HepG2 (cell line): ENCODE measurements around the gene DAD1. TPM values are rescaled to one million over a fixed set of nuclear protein-coding genes. Genes with fewer than 3 reads are reported as not detected.

ENCODE experiments used
- ATAC-seq: fragments of 200-7000 bp; cut with Tn5 transposase; 3 replicates; pipeline ENCODE4 v1.9.1; 2020; ENCODE audit warnings: mild to moderate bottlenecking, moderate library complexity
- BruUV-seq: library from RNA; stranded (reverse); fragments of 400-500 nt; replicated peaks from 2 replicates; lab custom pipeline; 2021; lab: Mats Ljungman, UMichigan
- CTCF ChIA-PET: fragments of 300-600 bp; formaldehyde crosslinking; extraction: SDS; loops from one replicate; lab custom pipeline; 2021; ENCODE audit warnings: low total read pairs, inconsistent platforms, low intra/inter-chr PET ratio; lab: Yijun Ruan, JAX
- POLR2A ChIA-PET: fragments of 350-600 bp; sonication (Branson Sonifier 250); formaldehyde crosslinking; loops from one replicate; lab custom pipeline; 2020; ENCODE audit warnings: antibody characterized with exemption, inconsistent platforms; lab: Yijun Ruan, JAX
- DNase-seq: peaks from one replicate; pipeline ENCODE4 v3.0.0-alpha.2; 2015; ENCODE audit warnings: low spot score
- FAIRE-seq: peaks from 3 replicates; lab custom pipeline; 2011; peaks lifted over from hg19 to GRCh38; lab: Jason Lieb, UNC
- H2AFZ ChIP-seq: one replicate; pipeline ENCODE4 v1.6.1; 2011; ENCODE audit warnings: low read length, inconsistent platforms
- H3K27ac ChIP-seq: fragments of 300-600 bp; 3 replicates; pipeline ENCODE4 v1.8.0; 2011; ENCODE audit warnings: mixed run types, mild to moderate bottlenecking, mixed read lengths, low read length, inconsistent platforms; ENCODE audit not compliant: insufficient read depth; ENCODE audit errors: extremely low read length
- H3K27me3 ChIP-seq, 2 experiments: fragments of 200-600 bp in 1 of 2; 2 replicates in 1 of 2; 3 replicates in 1 of 2; pipeline versions ENCODE4 v1.6.0 to v1.8.0; 2011; ENCODE audit warnings: low read length in 2 of 2, mild to moderate bottlenecking in 2 of 2, moderate library complexity in 2 of 2, inconsistent platforms in 1 of 2; ENCODE audit not compliant: insufficient read depth in 2 of 2, control insufficient read depth in 1 of 2
- H3K36me3 ChIP-seq, 2 experiments: fragments of 200-600 bp in 1 of 2; replicated peaks in 1 of 2; 2 replicates in 1 of 2; 3 replicates in 1 of 2; pipeline versions ENCODE4 v1.5.1 to v1.8.0; 2011; ENCODE audit warnings: low read length in 2 of 2, inconsistent platforms in 1 of 2; ENCODE audit not compliant: insufficient read depth in 2 of 2, control insufficient read depth in 1 of 2
- H3K4me1 ChIP-seq: 2 replicates; pipeline ENCODE4 v1.5.1; 2012; ENCODE audit warnings: low read length, inconsistent platforms; ENCODE audit not compliant: insufficient read depth
- H3K4me2 ChIP-seq: 2 replicates; pipeline ENCODE4 v1.6.0; 2011; ENCODE audit warnings: low read depth, low read length, inconsistent platforms
- H3K4me3 ChIP-seq, 3 experiments: fragments of 200-600 bp in 1 of 3; sonication (generic), shearing (Covaris generic) in 1 of 3; replicated peaks in 1 of 3; 2 replicates each; pipeline ENCODE4 v1.5.1; 2011 to 2016; ENCODE audit warnings: low read length in 3 of 3, inconsistent platforms in 2 of 3, low read depth in 2 of 3, mild to moderate bottlenecking in 2 of 3, control low read depth in 1 of 3, mixed read lengths in 1 of 3; ENCODE audit not compliant: insufficient read depth in 1 of 3
- H3K79me2 ChIP-seq: one replicate; pipeline ENCODE4 v1.6.1; 2011; ENCODE audit warnings: low read length, inconsistent platforms; ENCODE audit not compliant: insufficient read depth
- H3K9ac ChIP-seq: 2 replicates; pipeline ENCODE4 v1.6.0; 2011; ENCODE audit warnings: mild to moderate bottlenecking, low read depth, low read length, inconsistent platforms; ENCODE audit not compliant: insufficient read depth
- H3K9me3 ChIP-seq: 2 replicates; pipeline ENCODE4 v1.5.1; 2012; ENCODE audit warnings: mild to moderate bottlenecking, low read length
- H4K20me1 ChIP-seq: 2 replicates; pipeline ENCODE4 v1.6.0; 2011; ENCODE audit warnings: inconsistent platforms, mild to moderate bottlenecking, low read length, moderate library complexity; ENCODE audit not compliant: insufficient read depth
- AKNA ChIP-seq: sonication (generic); formaldehyde crosslinking; IDR thresholded peaks from 2 replicates; pipeline ENCODE4 v1.4.0; 2020; ENCODE audit warnings: missing genetic modification reagents, borderline replicate concordance
- CREB3 ChIP-seq: sonication (generic); formaldehyde crosslinking; IDR thresholded peaks from 2 replicates; pipeline ENCODE4 v1.5.0; 2020; ENCODE audit warnings: missing genetic modification reagents
- HOXA3 ChIP-seq: sonication (generic); formaldehyde crosslinking; IDR thresholded peaks from 2 replicates; pipeline ENCODE4 v1.5.0; 2020; ENCODE audit warnings: missing genetic modification reagents
- MAZ ChIP-seq, 2 experiments: sonication (generic) in 1 of 2; formaldehyde crosslinking in 1 of 2; IDR thresholded peaks; 2 replicates each; pipeline versions ENCODE4 v1.5.0 to v1.6.1; 2012 to 2020; ENCODE audit warnings: low read depth in 2 of 2, mild to moderate bottlenecking in 2 of 2, borderline replicate concordance in 1 of 2, improper control_type of control experiment in 1 of 2, low read length in 1 of 2, missing genetic modification reagents in 1 of 2, moderate library complexity in 1 of 2
- PLRG1 ChIP-seq: fragments of 450-650 bp; conservative IDR thresholded peaks from 2 replicates; pipeline ENCODE4 v1.6.1; 2016
- REXO4 ChIP-seq: sonication (generic); formaldehyde crosslinking; IDR thresholded peaks from 2 replicates; pipeline ENCODE4 v1.8.0; 2022; ENCODE audit warnings: missing genetic modification reagents, mild to moderate bottlenecking, borderline replicate concordance
- YY1 ChIP-seq: IDR thresholded peaks from 2 replicates; pipeline ENCODE4 v1.6.1; 2011; ENCODE audit warnings: low read length, low read depth, moderate library complexity, mild to moderate bottlenecking; ENCODE audit not compliant: insufficient read depth, insufficient replicate concordance
- ZFP90 ChIP-seq: sonication (generic); formaldehyde crosslinking; IDR thresholded peaks from 2 replicates; pipeline ENCODE4 v1.8.0; 2022; ENCODE audit warnings: missing genetic modification reagents, mild to moderate bottlenecking, inconsistent platforms, borderline replicate concordance
- ZNF335 ChIP-seq: sonication (generic); formaldehyde crosslinking; IDR thresholded peaks from 2 replicates; pipeline ENCODE4 v1.4.0; 2020; ENCODE audit warnings: missing genetic modification reagents
- ZNF451 ChIP-seq: sonication (generic); formaldehyde crosslinking; IDR thresholded peaks from 2 replicates; pipeline ENCODE4 v1.5.0; 2020; ENCODE audit warnings: mild to moderate bottlenecking, missing genetic modification reagents
- ZNF543 ChIP-seq: sonication (generic); formaldehyde crosslinking; IDR thresholded peaks from 2 replicates; pipeline ENCODE4 v1.4.0; 2020; ENCODE audit warnings: mild to moderate bottlenecking, missing genetic modification reagents
- ZNF724P ChIP-seq: sonication (generic); formaldehyde crosslinking; IDR thresholded peaks from 2 replicates; pipeline ENCODE4 v1.8.0; 2022; ENCODE audit warnings: missing genetic modification reagents, borderline replicate concordance
- WGBS: methylation state at CpG from one replicate; pipeline ENCODE4 v1.1.6; 2017; ENCODE audit warnings: low lambda C conversion rate; 5-methylcytosine and 5-hydroxymethylcytosine counted together
- in situ Hi-C: cut with HindIII; loops from 2 replicates; pipeline ENCODE4 v1.10.0; 2017; ENCODE audit warnings: low pct_unique_long_range_greater_than_20kb; ENCODE audit not compliant: extremely low pct_ligation_motif_present
- intact Hi-C: fragments of 100-400 bp; cut with micrococcal nuclease; formaldehyde crosslinking; loops from one replicate; pipeline ENCODE4 v1.10.0; 2022; ENCODE audit not compliant: unreplicated experiment
- polyA plus RNA-seq, 8 experiments: library from polyadenylated mRNA; depleted of rRNA in 3 of 8; stranded (reverse) in 7 of 8; unstranded in 1 of 8; fragments of >200 nt; fragmentation: Illumina TruSeq in 4 of 8; extraction: Trizol in 4 of 8; gene quantifications; 2 replicates each; pipeline versions ENCODE4 v1.2.1 to v1.2.3, GENCODE V29; 2011 to 2016; ENCODE audit warnings: low read depth in 4 of 8, missing spikeins in 1 of 8, mixed read lengths in 1 of 8; ENCODE audit not compliant: insufficient read depth in 1 of 8
- total RNA-seq, 5 experiments: library from RNA; depleted of rRNA; stranded (reverse); fragments of >200 nt; fragmentation: Illumina TruSeq; extraction: Trizol; gene quantifications; 2 replicates each; pipeline ENCODE4 v1.2.3, GENCODE V29; 2016; ENCODE audit warnings: low read depth in 1 of 5

The DAD1 gene
- total and polyA plus RNA-seq, 2 of the 13 experiments (the other 11 are each of a cell fraction or from before 2014, with no cell fraction given), result 558 to 626 TPM

- ATAC-seq, result no peak
- in situ Hi-C loops, result loop anchor here (25.0 kb wide), 1 partner anchor 1519 kb away; the partner anchor contains the start of genes DCAF11 and NRL
Measured at GRCh38 chr14:22593189-22593588, 4.2 kb upstream of the DAD1 start.

GRCh38 chr14:22588526-22589095 is 413 bp downstream of the DAD1 start:
- no peaks in the 10 kb centered on the region for H4K20me1 ChIP-seq
- DNase-seq, result no peak
- H3K27ac ChIP-seq, result peak overlapping the region; percentile 72
- ChIA-PET CTCF (interaction anchor here (2.3 to 2.8 kb wide), 2 partner anchors 19 to 32 kb away, joined by 16 to 21 read pairs; no protein-coding TSS in a partner anchor), POLR2A (interaction anchor here (0.8 to 4.0 kb wide), 36 partner anchors 11 to 1853 kb away, joined by 3 to 139 read pairs (median 6); partner anchors contain the start of genes ABHD4, ACIN1, C14orf119 and HAUS4)
- under 1% methylated on average over 17 of the region's 17 CpGs for whole genome bisulfite sequencing
- H3K4me2 ChIP-seq, result peak overlapping the region; percentile 84
- FAIRE-seq, result no peak
- H3K79me2 ChIP-seq, result peaks cover 48% of the 10 kb centered on the region
- H3K27me3 ChIP-seq, result peaks cover 0 to 16% of the 10 kb centered on the region in 2 experiments; a peak in 2 of 5 replicates
- peaks cover 3 to 14% of the 10 kb centered on the region in 2 experiments for H3K36me3 ChIP-seq
- H3K9ac ChIP-seq, result peak overlapping the region; percentile 90
- in situ Hi-C loops (loop anchor here (25.0 kb wide), 1 partner anchor 1524 kb away; the partner anchor contains the start of genes DCAF11 and NRL), intact Hi-C loops (loop anchor here (1.0 to 10.0 kb wide), 5 partner anchors 10 to 1856 kb away; partner anchors contain the start of genes ABHD4 and SDR39U1)
- peaks cover 56% of the 10 kb centered on the region for H3K4me1 ChIP-seq
- H3K4me3 ChIP-seq, result peak overlapping the region; percentile 85 to 92 (median 86)
- no peaks in the 10 kb centered on the region for H3K9me3 ChIP-seq
- H2AFZ ChIP-seq, result peak overlapping the region; percentile 48
- BruUV-seq, result TSS peak; percentile 81
- ATAC-seq, result no peak
- TF ChIP-seq ZNF335 (CRISPR knock-in tag), result no peak
- no peak for TF ChIP-seq ZFP90 (CRISPR knock-in tag)
- no peak for TF ChIP-seq PLRG1
- peak; percentile 11; the same call in 1 of the 2 replicates for TF ChIP-seq CREB3 (CRISPR knock-in tag)
- 0 out of 2 replicates have a peak, but pooled peaks have one; percentile 72 for TF ChIP-seq ZNF724P (CRISPR knock-in tag)
- 0 out of 2 replicates have a peak, but pooled peaks have one; percentile 12 for TF ChIP-seq ZNF543 (CRISPR knock-in tag)
- no peak for TF ChIP-seq REXO4 (CRISPR knock-in tag)
- TF ChIP-seq AKNA (CRISPR knock-in tag), result 0 out of 2 replicates have a peak, but pooled peaks have one; percentile 75

More at GRCh38 chr14:22593189-22593588, 4.2 kb upstream of the DAD1 start:
- no peak overlapping the region for H3K4me2 ChIP-seq
- H3K27ac ChIP-seq, result no peak overlapping the region
- POLR2A ChIA-PET, result interaction anchor here (1.1 kb wide), 1 partner anchor 173 kb away, joined by 5 read pairs; the partner anchor contains the start of gene OXA1L
- 22% methylated on average over 3 of the region's 3 CpGs for WGBS
- CTCF ChIA-PET, result no interaction called here
- no peak overlapping the region for H3K9ac ChIP-seq
- intact Hi-C loops, result no loop called here
- no peak overlapping the region for H2AFZ ChIP-seq
- H3K4me3 ChIP-seq, result no peak overlapping the region
- BruUV-seq, result no TSS peak
- DNase-seq, result no peak
- TF ChIP-seq MAZ (IDR thresholded peaks at IDR 0.05; ENCODE audit: borderline replicate concordance, low read depth, low read length) (no peak), MAZ (CRISPR knock-in tag; IDR thresholded peaks at IDR 0.05; ENCODE audit: low read depth) (no peak), HOXA3 (CRISPR knock-in tag) (no peak), ZNF451 (CRISPR knock-in tag) (no peak), YY1 (no peak)
- peaks cover 0 to 27% of the 10 kb centered on the region in 2 experiments; a peak in 2 of 5 replicates for H3K27me3 ChIP-seq
- H3K9me3 ChIP-seq, result no peaks in the 10 kb centered on the region
- FAIRE-seq, result no peak
- no peaks in the 10 kb centered on the region for H3K36me3 ChIP-seq
- peaks cover 8% of the 10 kb centered on the region for H3K79me2 ChIP-seq
- no peaks in the 10 kb centered on the region for H4K20me1 ChIP-seq
- H3K4me1 ChIP-seq, result peaks cover 26% of the 10 kb centered on the region
